DOHH2 (cell line): ENCODE measurements around the gene ADAMTS7.

Source experiments
- EZH2phosphoT487 ChIP-seq: fragments of 200-600 bp; sonication (generic); IDR thresholded peaks from 2 replicates; pipeline ENCODE4 v1.6.1; 2017; ENCODE audit warnings: borderline replicate concordance, mild to moderate bottlenecking, antibody characterized with exemption, low read length, moderate library complexity, mixed read lengths
- TF ChIP-seq, protein P1 (sequence below): fragments of 200-600 bp; sonication (generic); IDR thresholded peaks from one replicate; pipeline ENCODE4 v1.5.1; 2014; ENCODE audit warnings: antibody characterized with exemption, mild to moderate bottlenecking, low read depth, low read length; ENCODE audit not compliant: poor library complexity, severe bottlenecking

GRCh38 chr15:78837131-78837530 is 25.9 kb upstream of the ADAMTS7 start:
- TF ChIP-seq, protein P1, sequence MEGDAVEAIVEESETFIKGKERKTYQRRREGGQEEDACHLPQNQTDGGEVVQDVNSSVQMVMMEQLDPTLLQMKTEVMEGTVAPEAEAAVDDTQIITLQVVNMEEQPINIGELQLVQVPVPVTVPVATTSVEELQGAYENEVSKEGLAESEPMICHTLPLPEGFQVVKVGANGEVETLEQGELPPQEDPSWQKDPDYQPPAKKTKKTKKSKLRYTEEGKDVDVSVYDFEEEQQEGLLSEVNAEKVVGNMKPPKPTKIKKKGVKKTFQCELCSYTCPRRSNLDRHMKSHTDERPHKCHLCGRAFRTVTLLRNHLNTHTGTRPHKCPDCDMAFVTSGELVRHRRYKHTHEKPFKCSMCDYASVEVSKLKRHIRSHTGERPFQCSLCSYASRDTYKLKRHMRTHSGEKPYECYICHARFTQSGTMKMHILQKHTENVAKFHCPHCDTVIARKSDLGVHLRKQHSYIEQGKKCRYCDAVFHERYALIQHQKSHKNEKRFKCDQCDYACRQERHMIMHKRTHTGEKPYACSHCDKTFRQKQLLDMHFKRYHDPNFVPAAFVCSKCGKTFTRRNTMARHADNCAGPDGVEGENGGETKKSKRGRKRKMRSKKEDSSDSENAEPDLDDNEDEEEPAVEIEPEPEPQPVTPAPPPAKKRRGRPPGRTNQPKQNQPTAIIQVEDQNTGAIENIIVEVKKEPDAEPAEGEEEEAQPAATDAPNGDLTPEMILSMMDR, result no peak
- no peak for TF ChIP-seq EZH2phosphoT487
